NCI-H128 (cell line): ENCODE measurements around the gene BRPF3.

Experiments
- DNase-seq: peaks from one replicate; lab custom pipeline; 2025; ENCODE audit not compliant: unreplicated experiment; lab: John Stamatoyannopoulos, UW

The BRPF3 gene

GRCh38 chr6:36227379-36228228, 31.1 kb downstream of the BRPF3 start:
- no peak for DNase-seq

GRCh38 chr6:36229223-36229622, 32.7 kb downstream of the BRPF3 start:
- DNase-seq = no peak

- DNase-seq = no peak
These were observed 33.8 kb downstream of the BRPF3 start for GRCh38 chr6:36230371-36230770.

GRCh38 chr6:36232172-36232571, 35.6 kb downstream of the BRPF3 start:
- no peak for DNase-seq

DNA sequence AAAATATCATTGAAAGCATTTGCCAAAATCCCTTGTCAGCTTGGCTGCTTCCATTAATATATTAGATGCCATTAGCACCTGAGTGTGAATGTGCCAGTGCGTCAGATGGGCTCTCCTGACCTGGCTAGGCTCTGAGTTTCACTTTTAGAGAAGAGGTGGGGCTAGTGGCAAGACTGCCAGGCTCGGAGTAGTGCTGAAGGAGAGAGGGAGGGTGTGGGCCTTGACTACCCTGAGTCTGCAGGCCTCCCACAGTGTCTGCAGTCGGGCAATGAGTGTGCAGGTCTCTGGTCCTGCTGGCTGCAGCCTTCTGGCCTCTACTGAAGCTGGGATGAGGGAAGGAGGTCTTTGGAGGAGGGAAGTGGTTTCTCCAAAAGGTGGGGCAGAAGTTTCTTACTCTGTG, 38.8 kb downstream of the BRPF3 start:
- no peak for DNase-seq

DNA sequence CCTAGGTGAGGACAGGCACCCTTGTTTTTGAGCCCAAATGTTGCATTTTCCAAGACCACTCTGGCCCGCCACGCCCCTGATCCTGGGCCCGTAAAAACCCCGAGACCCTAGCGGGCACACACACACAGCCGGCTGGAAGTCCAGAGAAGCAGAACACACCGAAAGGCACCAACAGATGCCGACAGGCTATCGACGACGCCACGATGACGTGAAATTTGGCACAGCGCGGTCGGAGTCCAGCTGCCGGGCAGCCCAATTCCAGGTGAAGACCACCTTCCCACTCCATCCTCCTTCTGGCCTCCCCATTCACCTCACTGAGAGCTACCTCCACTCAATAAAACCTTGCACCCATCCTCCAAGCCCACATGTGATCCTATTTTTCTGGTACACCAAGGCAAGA, 39.3 kb downstream of the BRPF3 start:
- DNase-seq = no peak

DNA sequence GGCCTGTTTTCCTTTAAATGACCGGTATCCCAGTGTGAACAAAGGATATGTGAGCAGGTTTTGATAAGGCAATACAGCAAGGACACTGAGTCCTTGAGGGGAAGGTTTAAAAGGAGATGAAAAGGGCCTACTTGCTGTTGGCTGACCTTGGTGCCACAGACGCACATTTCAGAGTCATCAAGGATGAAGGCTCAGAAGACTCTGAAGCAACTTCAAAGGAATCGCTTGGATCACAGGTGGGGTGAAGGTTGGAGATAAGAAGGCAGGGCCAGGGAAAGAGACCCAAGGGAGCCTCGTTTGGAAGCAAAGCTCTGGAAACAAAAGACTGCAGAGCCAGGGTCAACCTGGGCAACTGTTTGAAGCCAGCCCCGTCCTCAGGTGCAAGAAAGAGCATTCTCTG, 43.2 kb downstream of the BRPF3 start:
- DNase-seq = no peak

DNA sequence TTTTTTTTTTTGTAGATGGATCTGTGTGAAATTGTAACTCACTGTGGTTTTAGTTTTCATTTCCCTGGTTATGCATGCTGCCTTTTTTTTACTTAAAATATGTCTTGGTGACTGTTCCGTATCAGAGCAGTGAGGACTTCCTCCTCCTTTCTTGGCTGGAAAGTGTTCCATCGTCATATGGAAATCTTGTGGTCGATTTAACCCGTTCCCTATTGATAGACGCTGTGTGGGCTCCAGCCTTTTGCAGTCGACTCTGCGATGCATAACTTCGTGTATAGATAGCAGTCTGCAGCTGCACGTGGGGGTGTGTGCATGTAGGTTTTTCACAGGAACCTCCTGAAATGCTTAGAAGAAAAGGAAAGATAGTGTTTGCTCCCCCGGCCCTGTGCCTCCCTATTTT, 45.2 kb downstream of the BRPF3 start:
- no peak for DNase-seq

GRCh38 chr6:36242161-36242560, 45.6 kb downstream of the BRPF3 start:
- DNase-seq = no peak

GRCh38 chr6:36242626-36243025, 46.1 kb downstream of the BRPF3 start:
- DNase-seq = no peak

- DNase-seq = no peak
These were observed 47.1 kb downstream of the BRPF3 start for GRCh38 chr6:36243562-36244212.

GRCh38 chr6:36244641-36245280, 48.2 kb downstream of the BRPF3 start:
- no peak for DNase-seq

GRCh38 chr6:36245572-36246061, 49.1 kb downstream of the BRPF3 start:
- DNase-seq = no peak

DNA sequence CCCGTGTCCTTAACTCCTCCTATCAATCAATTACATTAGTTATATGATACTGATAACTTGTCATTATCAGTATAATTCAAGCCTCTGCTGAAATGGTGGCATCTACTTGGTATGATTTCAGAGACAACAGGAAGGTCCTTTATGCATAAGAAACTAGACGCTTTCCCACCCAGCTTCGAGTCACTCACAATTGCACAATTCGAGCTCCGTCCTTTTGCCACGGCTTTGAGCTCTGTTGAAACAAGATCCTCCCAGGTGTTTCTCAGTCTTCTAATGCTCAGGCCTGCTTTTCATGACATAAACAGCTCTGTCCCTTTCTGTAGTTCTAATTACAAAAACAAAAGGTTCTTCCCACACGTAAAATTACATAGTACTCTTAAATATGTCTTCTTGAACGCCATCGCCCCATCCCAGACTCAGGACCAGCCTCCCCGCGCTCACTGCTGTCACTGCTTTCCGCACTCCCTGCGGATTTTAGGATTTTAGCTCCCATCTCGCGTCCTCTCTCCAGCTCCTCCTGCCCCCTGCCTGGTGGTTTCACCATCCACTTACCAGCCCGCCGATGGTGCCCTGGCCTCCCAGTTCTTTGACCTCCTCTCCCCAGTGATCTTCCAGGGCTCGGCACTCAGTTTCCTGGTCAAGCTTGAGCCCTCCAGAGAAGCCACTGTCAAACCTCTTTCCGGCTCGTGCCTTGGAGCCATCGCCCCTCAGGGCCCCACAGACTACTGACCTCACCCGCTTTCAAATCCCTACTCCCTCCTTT, 50.1 kb downstream of the BRPF3 start:
- no peak for DNase-seq

- DNase-seq = no peak
These were observed 51.1 kb downstream of the BRPF3 start for GRCh38 chr6:36247693-36248092.

DNA sequence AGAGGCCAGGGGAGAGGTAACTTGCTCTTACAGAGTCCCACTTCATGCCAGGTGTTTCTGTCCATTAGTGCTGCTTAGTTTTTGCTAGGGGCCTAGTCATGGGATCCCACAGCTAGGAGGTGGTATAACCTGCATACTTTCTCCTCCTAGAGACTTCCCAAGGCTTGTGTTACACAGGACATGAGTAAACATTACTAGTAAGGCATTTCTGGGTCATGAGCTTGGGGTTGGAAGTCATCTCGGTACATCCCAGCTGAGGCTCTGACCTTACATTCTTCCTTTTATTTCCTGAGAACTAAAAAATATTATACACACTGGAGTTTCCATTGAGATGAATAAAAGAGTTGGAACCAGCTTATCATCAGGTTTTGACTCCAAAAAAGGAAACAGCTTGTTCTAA, 52.4 kb downstream of the BRPF3 start:
- no peak for DNase-seq

GRCh38 chr6:36249536-36249935, 53.0 kb downstream of the BRPF3 start:
- DNase-seq = no peak

DNA sequence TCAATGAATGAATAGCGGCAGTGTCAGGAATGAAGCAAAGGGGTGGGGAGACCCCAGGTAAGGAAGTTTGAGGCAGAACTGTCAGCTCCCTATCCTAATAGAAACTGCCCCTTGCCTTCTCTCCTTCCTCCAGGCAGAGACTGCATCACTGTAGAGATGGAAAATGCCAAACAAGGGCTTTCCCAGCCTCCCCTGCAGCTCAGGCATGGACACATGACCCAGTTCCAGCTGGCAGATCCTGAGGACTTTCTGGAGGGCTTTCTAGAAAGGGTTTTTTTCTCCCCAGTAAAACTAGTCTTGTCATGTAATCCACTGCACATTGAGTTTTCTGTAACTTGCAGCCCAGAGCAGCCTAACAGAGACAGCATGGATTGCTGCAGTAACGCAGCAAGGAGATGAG, 55.5 kb downstream of the BRPF3 start:
- DNase-seq = no peak

GRCh38 chr6:36263390-36264000, 67.0 kb downstream of the BRPF3 start:
- no peak for DNase-seq

GRCh38 chr6:36265744-36266143, 69.2 kb downstream of the BRPF3 start:
- no peak for DNase-seq
